Activated CD4-positive, alpha-beta memory T cell treated with anti-CD3 and anti-CD28 coated beads for 36 hours (primary cell): ENCODE measurements around the gene SLC50A1. TPM values are rescaled to one million over a fixed set of nuclear protein-coding genes. Genes with fewer than 3 reads are reported as not detected.
A peak's percentile ranks its signal among the peaks of the same experiment; 100 is the strongest.
"Not testable (repeated sequence)": the region's sequence is repeated elsewhere in the genome, so short reads cannot be mapped to it uniquely, and the experiment has no call there.

Source experiments
- CTCF ChIA-PET: fragments of 350-600 bp; sonication (Branson Sonifier 250); formaldehyde crosslinking; loops from one replicate; lab custom pipeline; 2021; ENCODE audit warnings: antibody characterized with exemption, inconsistent platforms; lab: Charles Lee
- POLR2A ChIA-PET: fragments of 350-600 bp; sonication (Branson Sonifier 250); formaldehyde crosslinking; loops from one replicate; lab custom pipeline; 2021; ENCODE audit warnings: antibody characterized with exemption; lab: Charles Lee
- DNase-seq: peaks from one replicate; pipeline ENCODE4 v3.0.0-alpha.2; 2020
- H3K27ac Mint-ChIP-seq: one replicate; pipeline ENCODE4 v1.8.0; 2021; ENCODE audit warnings: mixed read lengths
- H3K27me3 Mint-ChIP-seq: one replicate; pipeline ENCODE4 v1.8.0; 2021; ENCODE audit warnings: mixed read lengths
- H3K36me3 Mint-ChIP-seq: one replicate; pipeline ENCODE4 v1.8.0; 2021; ENCODE audit warnings: mixed read lengths
- H3K4me1 Mint-ChIP-seq: one replicate; pipeline ENCODE4 v1.8.0; 2021; ENCODE audit warnings: low read depth, mixed read lengths
- H3K4me3 Mint-ChIP-seq: one replicate; pipeline ENCODE4 v1.8.0; 2021; ENCODE audit warnings: mild to moderate bottlenecking, mixed read lengths
- H3K9me3 Mint-ChIP-seq: one replicate; pipeline ENCODE4 v1.8.0; 2021; ENCODE audit warnings: mixed read lengths
- intact Hi-C: fragments of 100-400 bp; cut with micrococcal nuclease; formaldehyde crosslinking; loops from one replicate; pipeline ENCODE4 v1.15.1; 2023
- total RNA-seq, 2 experiments: library from RNA; stranded (reverse); gene quantifications; one replicate each; pipeline ENCODE4 v1.2.3, GENCODE V29; 2021

Gene SLC50A1
- total RNA-seq, 2 experiments from 2014 or later = 60.1 TPM

DNA sequence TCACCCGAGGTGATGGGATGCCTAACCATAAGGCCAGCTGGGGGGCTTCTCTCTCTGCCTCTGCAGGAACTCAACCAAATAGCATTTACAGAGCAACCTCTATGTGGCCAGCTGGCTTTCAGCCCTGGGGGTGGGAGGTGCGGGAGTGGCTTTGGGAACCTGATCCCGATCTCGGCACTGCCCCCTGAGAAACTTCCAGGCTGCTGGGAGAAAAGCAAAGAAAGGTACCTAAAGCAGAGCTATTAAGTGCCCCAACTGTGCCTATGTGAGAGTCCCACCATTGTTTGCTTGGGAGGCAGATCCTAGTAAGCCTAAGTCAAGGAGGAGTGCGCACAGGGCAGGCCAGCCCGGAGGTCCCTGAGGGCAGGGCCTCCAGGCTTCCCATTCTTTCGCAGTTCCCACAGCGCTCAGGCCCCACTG, 30.4 kb downstream of the SLC50A1 start:
- H3K36me3 Mint-ChIP-seq = peaks cover 13% of the 10 kb centered on the region
- no peaks in the 10 kb centered on the region for H3K9me3 Mint-ChIP-seq
- H3K4me3 Mint-ChIP-seq = no peak overlapping the region
- ChIA-PET POLR2A (no interaction called here), CTCF (interaction anchor here (1.7 to 9.7 kb wide), 6 partner anchors 10 to 122 kb away, joined by 6 to 274 read pairs (median 20); partner anchors contain the start of gene ADAM15)
- no peak for DNase-seq
- intact Hi-C loops = loop anchor here (2.0 kb wide), 1 partner anchor 37 kb away; no protein-coding TSS in a partner anchor
- H3K4me1 Mint-ChIP-seq = peaks cover 9% of the 10 kb centered on the region
- no peaks in the 10 kb centered on the region for H3K27me3 Mint-ChIP-seq
- H3K27ac Mint-ChIP-seq = no peak overlapping the region

DNA sequence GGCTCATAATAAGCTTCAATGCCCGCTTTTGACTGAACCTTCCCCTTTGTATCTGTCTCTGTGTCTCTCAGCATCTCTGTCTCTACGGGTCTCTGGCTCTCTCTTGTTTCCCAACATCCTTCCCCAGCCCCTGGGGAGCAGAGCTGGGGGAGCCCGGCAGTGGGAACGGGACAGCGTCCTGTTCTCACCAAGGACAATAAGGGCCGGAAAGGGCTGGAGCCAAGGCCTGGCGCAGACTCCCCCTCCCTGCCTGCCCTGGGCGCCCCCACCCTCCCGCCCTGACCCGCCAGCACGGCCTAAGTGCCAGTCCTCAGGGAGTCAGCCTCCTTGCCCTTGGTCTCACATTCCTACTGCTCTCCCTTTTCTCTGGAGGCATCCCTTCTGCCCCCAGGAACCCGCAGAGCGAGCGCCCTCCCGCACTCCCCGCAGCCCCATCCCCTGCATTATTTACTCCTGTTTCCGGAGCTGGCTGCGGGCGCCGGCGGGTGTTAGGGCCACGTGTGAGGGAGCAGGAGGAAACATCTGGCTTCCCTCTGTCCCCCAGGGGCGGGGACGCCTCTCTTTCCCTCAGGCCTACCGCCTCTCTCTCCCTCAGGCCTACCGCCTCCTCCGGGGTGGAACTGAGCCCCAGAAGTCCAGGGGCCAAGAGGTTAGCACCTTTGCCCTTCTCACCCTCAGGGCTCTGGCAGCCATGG, 31.0 kb downstream of the SLC50A1 start:
- H3K36me3 Mint-ChIP-seq = peaks cover 13% of the 10 kb centered on the region

DNA sequence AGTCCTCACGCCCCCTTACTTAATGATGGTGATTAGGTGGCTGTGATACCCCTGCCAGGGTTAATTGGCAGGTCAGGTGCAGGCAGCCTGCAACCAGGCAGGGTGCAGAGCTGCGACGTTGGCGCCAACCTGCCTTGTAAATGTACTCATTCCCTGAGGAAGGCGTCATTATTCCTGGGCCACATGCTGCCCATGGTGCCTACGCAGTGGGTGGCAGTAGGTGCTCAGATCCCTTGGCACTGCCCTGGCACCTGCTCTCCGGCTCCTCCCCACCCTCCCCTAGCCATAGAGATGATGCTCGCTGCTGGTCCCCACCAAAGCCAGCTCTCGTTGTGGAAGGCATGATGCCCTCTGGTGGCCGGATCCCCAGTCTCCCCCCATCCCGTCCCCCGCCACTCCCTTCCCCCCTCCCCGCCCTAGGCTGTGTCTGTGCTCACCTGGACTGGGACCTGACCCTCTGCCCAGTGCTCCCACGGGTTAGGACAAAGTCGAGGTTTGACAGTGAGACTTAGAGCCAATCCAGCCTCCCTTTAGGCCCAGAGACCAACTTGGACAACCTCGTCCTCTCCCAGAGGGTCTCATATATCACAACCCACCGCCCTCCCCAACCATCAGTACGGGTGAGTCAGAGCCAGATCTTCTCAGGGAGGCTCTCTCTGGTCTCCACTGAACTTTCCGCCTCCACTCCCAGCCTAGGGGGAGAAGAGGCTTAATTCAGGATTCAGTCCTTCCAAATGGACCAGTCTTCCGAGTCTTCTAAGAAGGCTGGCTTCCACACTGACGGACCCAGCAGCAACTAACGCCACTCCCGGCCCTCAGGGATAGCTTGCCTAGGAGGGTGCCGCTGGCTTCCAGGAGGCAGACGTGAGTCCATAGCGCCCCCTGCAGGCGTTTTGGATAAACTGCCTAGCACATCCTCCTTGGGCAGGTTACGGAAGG, 31.8 kb downstream of the SLC50A1 start:
- H3K27ac Mint-ChIP-seq = no peak overlapping the region
- intact Hi-C loops = loop anchor here (1.0 to 2.0 kb wide), 2 partner anchors 39 to 76 kb away; no protein-coding TSS in a partner anchor

More for the DNA sequence above, 31.0 kb downstream of the SLC50A1 start:
- Mint-ChIP-seq H3K4me1 (peaks cover 11% of the 10 kb centered on the region), H3K4me3 (no peak overlapping the region), H3K9me3 (no peaks in the 10 kb centered on the region), H3K27me3 (no peaks in the 10 kb centered on the region), H3K27ac (no peak overlapping the region)
- CTCF ChIA-PET = interaction anchor here (1.1 to 9.7 kb wide), 17 partner anchors 9 to 150 kb away, joined by 3 to 274 read pairs (median 6); partner anchors contain the start of genes ADAM15, SLC50A1 and THBS3
- intact Hi-C loops = loop anchor here (1.0 to 2.0 kb wide), 2 partner anchors 38 to 75 kb away; no protein-coding TSS in a partner anchor
- POLR2A ChIA-PET = interaction anchor here (1.8 kb wide), 1 partner anchor 75 kb away, joined by 7 read pairs; no protein-coding TSS in a partner anchor
- DNase-seq = no peak

DNA sequence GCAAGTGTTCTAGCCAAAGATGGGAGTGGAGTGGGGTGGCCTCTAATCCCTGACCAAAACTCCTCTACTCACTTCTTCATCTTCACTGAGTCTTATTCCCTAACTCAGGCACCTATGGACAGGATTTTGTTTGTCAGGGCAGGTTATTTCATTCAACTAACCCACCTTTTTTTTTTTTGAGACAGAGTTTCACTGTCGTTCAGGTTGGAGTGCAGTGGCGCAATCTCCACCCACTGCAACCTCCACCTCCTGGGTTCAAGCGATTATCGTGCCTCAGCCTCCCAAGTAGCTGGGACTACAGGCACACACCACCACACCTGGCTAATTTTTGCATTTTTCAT, 32.4 kb downstream of the SLC50A1 start:
- Mint-ChIP-seq H3K4me1 (peaks cover 20% of the 10 kb centered on the region), H3K36me3 (peaks cover 18% of the 10 kb centered on the region)
- ChIA-PET POLR2A (interaction anchor here (1.8 kb wide), 1 partner anchor 76 kb away, joined by 7 read pairs; no protein-coding TSS in a partner anchor), CTCF (interaction anchor here (0.9 to 9.7 kb wide), 25 partner anchors 10 to 124 kb away, joined by 3 to 274 read pairs (median 6); partner anchors contain the start of genes ADAM15, EFNA1, SLC50A1 and THBS3)
- H3K4me3 Mint-ChIP-seq, H3K27me3 Mint-ChIP-seq, DNase-seq, intact Hi-C loops, H3K27ac Mint-ChIP-seq, H3K9me3 Mint-ChIP-seq: not testable (repeated sequence)

More for the DNA sequence above, 31.8 kb downstream of the SLC50A1 start:
- peaks cover 19% of the 10 kb centered on the region for H3K4me1 Mint-ChIP-seq
- peak; percentile 92 for DNase-seq
- H3K9me3 Mint-ChIP-seq = no peaks in the 10 kb centered on the region
- no peaks in the 10 kb centered on the region for H3K27me3 Mint-ChIP-seq
- POLR2A ChIA-PET = interaction anchor here (1.8 kb wide), 1 partner anchor 76 kb away, joined by 7 read pairs; no protein-coding TSS in a partner anchor
- CTCF ChIA-PET = interaction anchor here (0.6 to 9.7 kb wide), 30 partner anchors 8 to 522 kb away, joined by 3 to 274 read pairs (median 5); partner anchors contain the start of genes ADAM15, EFNA1, SLC50A1 and THBS3
- H3K36me3 Mint-ChIP-seq = peaks cover 17% of the 10 kb centered on the region
- peak overlapping the region; percentile 49 for H3K4me3 Mint-ChIP-seq

DNA sequence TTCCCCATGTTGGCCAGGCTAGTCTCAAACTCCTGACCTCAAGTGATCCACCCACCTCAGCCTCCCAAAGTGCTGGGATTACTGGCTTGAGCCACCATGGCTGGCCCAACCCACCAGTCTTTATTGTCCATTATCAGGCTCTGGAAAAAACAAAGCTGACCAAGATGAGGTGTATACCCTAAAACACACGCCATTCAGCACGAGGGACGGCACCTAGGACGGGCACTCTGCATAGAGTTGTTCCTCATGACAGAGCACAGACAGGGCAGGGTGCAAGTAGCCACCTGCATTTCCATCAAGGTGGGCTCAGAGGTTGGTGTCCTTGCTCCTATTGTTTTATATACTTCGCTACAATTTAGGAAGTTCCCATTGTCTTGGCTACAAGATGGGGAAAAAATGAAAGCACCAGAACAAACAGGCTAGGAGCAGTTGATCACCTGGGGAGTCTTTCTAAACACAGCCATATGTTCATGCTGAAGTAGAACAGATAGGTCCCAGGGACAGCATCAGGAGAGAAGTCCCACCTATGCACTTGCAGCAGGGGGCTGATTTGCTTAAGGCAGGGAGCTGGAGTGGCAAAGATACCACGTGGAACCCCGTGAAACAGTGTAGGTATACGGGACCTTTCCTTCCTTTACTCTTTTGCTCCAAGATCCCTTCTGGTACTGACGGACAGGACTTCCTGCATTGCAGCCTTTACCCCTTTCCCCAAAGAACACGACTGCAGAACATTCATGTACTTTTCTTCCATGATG, 33.0 kb downstream of the SLC50A1 start:
- intact Hi-C loops = no loop called here
- Mint-ChIP-seq H3K4me1 (peaks cover 25% of the 10 kb centered on the region), H3K4me3 (no peak overlapping the region), H3K27me3 (no peaks in the 10 kb centered on the region), H3K27ac (no peak overlapping the region), H3K9me3 (no peaks in the 10 kb centered on the region), H3K36me3 (peaks cover 20% of the 10 kb centered on the region)
- no peak for DNase-seq
- ChIA-PET CTCF (interaction anchor here (0.9 to 9.7 kb wide), 26 partner anchors 9 to 189 kb away, joined by 3 to 274 read pairs (median 6); partner anchors contain the start of genes ADAM15, EFNA1, SLC50A1 and THBS3), POLR2A (interaction anchor here (1.8 kb wide), 1 partner anchor 77 kb away, joined by 7 read pairs; no protein-coding TSS in a partner anchor)

DNA sequence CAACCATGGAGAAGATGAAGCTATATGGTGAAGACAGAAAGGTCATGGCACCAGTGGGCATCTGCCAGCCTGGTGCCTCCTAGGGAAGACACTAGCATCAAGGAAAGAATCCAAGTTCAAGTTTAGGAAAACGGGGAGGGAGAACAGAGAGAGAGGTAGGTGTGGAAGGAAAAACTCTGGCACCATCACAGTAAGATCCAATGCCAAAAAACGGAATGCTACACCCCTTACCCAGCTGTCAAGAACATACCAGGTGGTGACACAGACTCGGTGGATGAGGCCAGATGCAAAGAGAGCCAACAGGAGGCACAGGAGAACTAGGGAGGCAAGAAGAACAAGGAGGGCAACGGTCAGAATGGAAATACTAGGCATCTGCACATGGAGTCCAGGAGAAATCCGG, 33.9 kb downstream of the SLC50A1 start:
- Mint-ChIP-seq H3K27ac (no peak overlapping the region), H3K36me3 (peaks cover 20% of the 10 kb centered on the region), H3K4me1 (peaks cover 29% of the 10 kb centered on the region), H3K9me3 (no peaks in the 10 kb centered on the region), H3K27me3 (no peaks in the 10 kb centered on the region), H3K4me3 (no peak overlapping the region)
- CTCF ChIA-PET = interaction anchor here (0.6 to 9.7 kb wide), 9 partner anchors 8 to 125 kb away, joined by 3 to 274 read pairs (median 18); no protein-coding TSS in a partner anchor
- POLR2A ChIA-PET = no interaction called here
- intact Hi-C loops = no loop called here
- DNase-seq = no peak

DNA sequence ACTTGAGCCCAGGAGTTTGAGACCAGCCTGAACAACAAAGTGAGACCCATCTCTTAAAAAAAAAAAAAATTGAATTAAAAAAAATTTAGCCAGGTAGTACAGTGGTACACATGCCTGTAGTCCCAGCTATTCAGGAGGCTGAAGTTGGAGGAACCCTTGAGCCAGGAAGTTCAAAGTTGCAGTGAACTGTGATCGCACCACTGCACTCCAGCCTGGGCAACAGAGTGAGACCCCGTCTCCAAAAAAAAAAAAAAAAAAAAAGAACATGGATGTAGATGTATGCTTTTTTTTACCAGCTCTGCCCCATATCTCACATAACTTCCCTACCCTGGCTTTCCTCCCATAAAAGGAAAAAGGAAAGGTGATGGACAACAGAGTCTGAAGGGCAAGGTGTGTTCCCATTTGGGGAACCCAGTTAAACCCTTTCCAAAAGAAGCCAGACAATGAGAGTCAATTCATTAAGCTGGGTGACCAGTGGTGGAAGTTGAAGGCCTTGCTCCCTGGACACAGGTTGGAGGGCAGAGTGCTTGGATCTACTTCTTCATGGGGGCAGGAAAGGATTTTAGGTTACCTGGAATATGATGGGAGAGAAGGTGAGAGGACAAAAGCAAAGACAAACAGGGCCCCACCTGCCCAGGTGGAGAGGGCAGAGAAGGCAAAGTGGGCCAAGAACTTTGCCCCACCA, 34.6 kb downstream of the SLC50A1 start:
- Mint-ChIP-seq H3K27ac (no peak overlapping the region), H3K4me3 (no peak overlapping the region), H3K4me1 (peaks cover 35% of the 10 kb centered on the region), H3K27me3 (no peaks in the 10 kb centered on the region), H3K9me3 (no peaks in the 10 kb centered on the region), H3K36me3 (peaks cover 20% of the 10 kb centered on the region)
- intact Hi-C loops = loop anchor here (5.0 kb wide), 3 partner anchors 37 to 168 kb away; partner anchors contain the start of genes MTX1, THBS3 and ZBTB7B
- POLR2A ChIA-PET = no interaction called here
- CTCF ChIA-PET = interaction anchor here (1.3 to 9.7 kb wide), 5 partner anchors 24 to 85 kb away, joined by 3 to 274 read pairs (median 20); no protein-coding TSS in a partner anchor
- DNase-seq = no peak

DNA sequence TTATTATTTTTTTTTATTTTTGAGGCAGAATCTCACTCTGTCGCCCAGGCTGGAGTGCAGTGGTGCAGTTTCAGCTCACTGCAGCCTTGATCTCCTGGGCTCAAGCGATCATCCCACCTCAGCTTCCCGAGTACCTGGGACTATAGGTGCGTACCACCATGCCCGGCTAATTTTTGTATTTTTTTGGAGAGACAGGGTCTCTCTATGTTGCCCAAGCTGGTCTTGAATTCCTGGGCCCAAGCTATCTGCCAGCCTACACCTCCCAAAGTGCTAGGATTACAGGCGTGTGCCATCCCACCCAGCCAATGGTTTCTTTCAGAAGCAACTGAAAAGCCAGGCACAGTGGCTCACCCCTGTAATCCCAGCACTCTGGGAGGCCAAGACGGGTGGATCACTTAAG, 35.2 kb downstream of the SLC50A1 start:
- Mint-ChIP-seq H3K27ac (no peak overlapping the region), H3K9me3 (no peaks in the 10 kb centered on the region), H3K4me1 (peaks cover 41% of the 10 kb centered on the region), H3K27me3 (no peaks in the 10 kb centered on the region), H3K4me3 (no peak overlapping the region), H3K36me3 (peaks cover 20% of the 10 kb centered on the region)
- no peak for DNase-seq
- ChIA-PET CTCF (interaction anchor here (2.9 to 9.7 kb wide), 3 partner anchors 81 to 120 kb away, joined by 11 to 274 read pairs (median 18); partner anchors contain the start of gene ADAM15), POLR2A (no interaction called here)
- intact Hi-C loops = loop anchor here (5.0 kb wide), 3 partner anchors 36 to 169 kb away; partner anchors contain the start of genes MTX1, THBS3 and ZBTB7B

DNA sequence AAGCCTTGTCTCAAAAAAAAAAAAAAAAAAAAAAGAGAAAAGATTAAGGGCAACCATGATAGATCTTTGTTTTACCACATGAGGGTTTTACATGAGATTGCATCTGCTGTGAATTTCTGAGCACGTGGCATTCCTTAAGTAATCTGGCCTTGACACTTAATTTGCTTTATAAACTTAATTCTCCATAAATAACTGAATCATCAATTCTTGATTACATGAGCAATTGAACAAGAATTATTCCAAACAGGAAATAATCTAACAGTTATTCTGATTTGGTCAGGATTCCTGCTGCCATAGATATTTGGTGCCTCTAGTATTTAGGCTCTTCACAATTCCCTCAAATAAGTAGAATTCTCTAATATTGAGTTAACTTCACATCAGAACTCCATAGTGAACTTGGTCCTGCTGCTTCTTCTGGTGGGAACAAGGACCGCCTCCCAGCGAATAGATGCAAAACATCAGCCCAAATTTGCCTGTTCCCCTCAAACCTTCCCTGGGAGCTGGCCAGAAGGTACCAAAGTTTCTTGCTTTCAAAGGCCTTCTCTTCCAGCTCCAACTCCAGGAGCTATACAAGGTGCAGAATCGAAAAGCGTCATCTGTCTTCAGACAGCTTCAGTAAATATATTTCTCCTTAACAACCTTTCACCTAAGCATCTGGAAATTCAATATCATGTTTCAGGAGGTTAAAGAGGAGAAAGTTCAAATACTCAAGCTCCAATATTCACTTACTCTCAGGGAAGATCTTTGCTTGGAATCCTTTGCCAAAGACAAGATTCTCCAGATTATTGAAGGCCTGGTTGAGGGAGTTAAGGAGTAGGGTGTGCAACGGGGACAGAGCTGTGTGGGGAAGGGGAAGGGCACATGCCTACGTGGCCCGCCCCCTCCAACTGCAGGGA, 36.4 kb downstream of the SLC50A1 start:
- CTCF ChIA-PET = interaction anchor here (0.7 to 9.7 kb wide), 35 partner anchors 13 to 1040 kb away, joined by 3 to 274 read pairs (median 5); partner anchors contain the start of genes ADAM15, EFNA4, MTX1 and PMF1
- H3K4me3 Mint-ChIP-seq = peak overlapping the region; percentile 93
- intact Hi-C loops = loop anchor here (2.0 to 5.0 kb wide), 5 partner anchors 21 to 170 kb away; partner anchors contain the start of genes MTX1, THBS3 and ZBTB7B
- peaks cover 53% of the 10 kb centered on the region for H3K4me1 Mint-ChIP-seq
- POLR2A ChIA-PET = interaction anchor here (1.0 to 7.5 kb wide), 5 partner anchors 21 to 87 kb away, joined by 3 to 70 read pairs (median 6); partner anchors contain the start of gene THBS3
- no peak for DNase-seq
- H3K27me3 Mint-ChIP-seq = no peaks in the 10 kb centered on the region
- peak overlapping the region; percentile 96 for H3K27ac Mint-ChIP-seq
- H3K36me3 Mint-ChIP-seq = peaks cover 23% of the 10 kb centered on the region
- no peaks in the 10 kb centered on the region for H3K9me3 Mint-ChIP-seq
